Left hindlimb (tissue), 1 donor: Measurements from ENCODE around the gene TCTA.

ENCODE experiments used
- DNase-seq: peaks from one replicate; pipeline ENCODE4 v3.0.0-alpha.2; 2018

The TCTA gene

DNA sequence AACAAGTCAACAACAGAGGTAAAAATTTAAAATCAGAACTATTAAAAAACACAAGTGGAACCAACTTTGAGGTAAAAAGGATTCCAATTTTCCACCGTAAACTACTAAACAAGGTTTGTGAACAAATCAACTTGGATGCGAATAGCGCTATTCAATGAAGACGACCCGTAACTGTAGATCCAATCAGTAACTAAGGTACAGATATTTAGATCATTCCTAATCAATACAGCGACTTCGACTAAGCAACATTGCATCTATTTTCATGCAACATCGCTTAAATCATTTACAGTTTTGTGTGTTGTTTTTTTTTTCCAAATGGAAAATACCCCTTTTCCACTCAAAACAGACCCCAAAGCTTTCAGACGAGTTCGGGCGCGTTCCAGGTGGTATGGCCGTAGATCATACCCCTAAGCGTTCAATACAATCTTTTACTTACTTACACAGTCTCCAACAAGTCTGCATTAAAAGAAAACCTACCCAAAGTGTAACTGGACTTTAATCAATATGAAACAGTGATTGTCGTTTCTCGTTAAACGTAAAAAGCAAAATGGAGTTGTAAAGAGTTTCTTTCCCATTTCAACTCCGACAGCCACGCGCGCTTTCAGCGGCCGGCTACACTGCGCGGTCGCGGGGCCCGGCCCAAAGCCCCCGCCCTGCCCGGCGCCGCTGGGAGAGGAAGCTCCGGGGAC is 1.2 kb upstream of the TCTA start:
- DNase-seq: no peak

DNA sequence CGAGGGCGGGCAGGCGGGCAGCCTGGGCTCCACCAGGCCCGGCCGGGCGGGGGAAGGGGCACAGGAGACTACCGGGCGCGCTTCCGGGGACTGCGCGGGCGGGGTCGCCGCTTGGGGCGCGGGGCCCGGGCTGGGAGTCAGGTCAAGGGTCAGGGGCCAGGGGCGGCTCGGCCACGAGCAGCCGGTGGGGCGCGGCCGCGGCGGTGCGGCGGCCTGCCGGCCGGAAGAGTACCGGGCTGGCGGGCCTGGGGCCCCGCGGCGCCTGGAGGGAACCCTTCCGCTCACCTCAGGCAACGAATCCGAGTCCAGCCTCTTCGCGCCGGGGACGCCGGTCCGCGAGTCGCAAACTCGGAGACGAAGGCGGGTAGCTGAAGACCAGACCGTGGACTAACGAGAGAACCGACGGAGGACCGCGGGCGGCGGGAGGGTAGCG is 672 bp upstream of the TCTA start:
- DNase-seq: peak; percentile 65

GRCh38 chr3:49412632-49413337 is 562 bp downstream of the TCTA start:
- DNase-seq: no peak

DNA sequence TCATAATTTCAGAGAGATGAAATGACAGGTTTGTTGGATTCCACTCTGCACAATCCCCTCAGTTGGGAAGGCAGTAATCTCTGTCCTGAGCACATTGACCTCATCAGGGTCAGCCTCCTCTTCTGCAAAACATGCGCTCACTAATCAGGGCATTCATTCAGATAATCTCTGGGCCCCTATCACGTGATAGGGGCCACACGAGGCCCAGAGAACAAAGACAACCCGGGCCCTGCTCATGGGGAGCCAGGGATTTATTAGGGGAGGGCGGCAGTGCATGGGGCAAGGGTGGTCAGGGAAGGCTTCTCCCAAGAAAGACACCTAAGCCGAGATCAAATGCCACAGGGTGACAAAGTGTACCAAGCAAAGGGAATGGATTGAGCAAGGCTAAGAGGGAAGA is 1.1 kb downstream of the TCTA start:
- no peak for DNase-seq

- DNase-seq: no peak
These were observed 2.5 kb downstream of the TCTA start for GRCh38 chr3:49414753-49415152.

DNA sequence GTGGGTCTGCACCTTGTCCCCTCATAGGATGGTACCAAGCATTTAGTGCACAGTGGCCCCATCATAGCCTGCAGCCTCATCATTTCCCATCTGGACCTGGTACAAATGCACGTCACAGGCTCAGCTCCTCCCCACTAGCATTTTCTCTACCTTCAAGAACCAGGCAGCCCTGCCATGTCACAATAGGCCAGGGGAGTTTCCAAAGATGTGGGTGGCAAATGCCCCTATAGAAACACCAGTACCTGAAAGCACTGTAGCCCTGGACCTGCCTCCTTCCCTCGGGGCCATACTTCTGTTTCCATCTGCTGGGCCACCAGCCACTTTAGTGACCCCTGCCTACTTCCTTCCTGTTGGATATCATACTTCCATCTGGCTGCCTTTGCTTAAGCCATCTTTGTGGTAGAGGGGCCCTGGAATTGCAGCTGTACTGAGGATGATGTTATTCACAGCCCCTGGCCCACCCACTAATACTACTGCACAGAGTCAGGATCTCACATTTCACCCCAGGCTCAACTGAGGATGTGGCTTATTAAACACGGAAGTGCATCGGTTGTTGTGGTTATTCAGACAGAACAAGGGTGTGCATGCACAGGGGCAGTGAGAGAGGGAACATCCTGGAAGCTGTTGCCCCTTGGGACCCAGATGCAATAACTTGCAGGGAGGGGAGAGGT is 3.8 kb downstream of the TCTA start:
- no peak for DNase-seq

DNA sequence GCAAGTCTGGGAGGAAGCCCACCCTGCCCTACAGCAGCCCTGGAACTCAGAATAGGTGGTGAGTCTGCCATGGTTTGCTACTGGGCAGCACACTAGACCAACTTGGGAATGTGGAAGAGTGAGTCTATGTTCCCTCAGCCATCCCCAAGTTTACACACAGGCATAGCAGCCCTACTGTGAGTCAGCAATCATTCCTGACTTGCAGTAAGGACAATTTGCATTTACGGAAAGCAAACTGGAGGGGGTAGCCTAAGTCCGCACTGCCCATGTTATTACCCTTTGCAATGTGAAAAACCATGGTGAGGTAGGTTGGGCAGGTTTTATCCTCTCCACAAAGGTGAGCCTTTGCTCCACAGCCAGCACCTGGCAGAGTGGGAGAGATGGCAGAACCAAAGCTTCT is 4.6 kb downstream of the TCTA start:
- DNase-seq: no peak

- no peak for DNase-seq
These were observed 5.4 kb downstream of the TCTA start for GRCh38 chr3:49417516-49418120.

DNA sequence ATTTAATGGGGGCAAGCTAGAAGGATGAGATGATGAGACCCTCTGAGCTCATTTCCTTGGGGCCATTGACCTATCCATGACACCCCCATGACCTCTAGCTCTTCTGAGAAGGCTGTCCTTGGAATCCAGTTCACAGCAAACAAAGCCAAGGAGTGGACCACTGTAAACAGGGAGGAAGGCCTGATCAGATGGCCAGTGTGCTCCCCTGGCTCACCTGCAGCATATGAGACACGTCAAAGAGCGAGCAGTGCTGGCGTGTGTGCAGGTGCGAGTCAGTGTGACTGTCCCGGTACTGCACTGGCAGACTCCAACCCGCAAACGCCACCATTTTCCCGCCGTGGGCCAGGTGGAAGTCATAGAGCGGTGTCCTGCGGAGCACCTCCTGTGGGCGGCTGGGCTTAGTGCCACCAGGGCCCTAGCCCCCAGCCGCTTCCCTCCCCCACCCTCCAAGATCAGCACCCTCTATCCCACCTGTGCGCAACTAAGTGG is 9.7 kb downstream of the TCTA start:
- DNase-seq: no peak

GRCh38 chr3:49422379-49423248 is 10.4 kb downstream of the TCTA start, which contains the start of gene AMT:
Gene AMT (minus strand): TSS chr3:49422473. CDS start chr3:49422450, 23 bp downstream.
- peak; percentile 70 for DNase-seq

- DNase-seq: no peak
These were observed 12.6 kb downstream of the TCTA start for GRCh38 chr3:49424816-49425215.

GRCh38 chr3:49427586-49427985 is 15.4 kb downstream of the TCTA start:
- no peak for DNase-seq

- DNase-seq: no peak
These were observed 16.5 kb downstream of the TCTA start for GRCh38 chr3:49428752-49429080.

DNA sequence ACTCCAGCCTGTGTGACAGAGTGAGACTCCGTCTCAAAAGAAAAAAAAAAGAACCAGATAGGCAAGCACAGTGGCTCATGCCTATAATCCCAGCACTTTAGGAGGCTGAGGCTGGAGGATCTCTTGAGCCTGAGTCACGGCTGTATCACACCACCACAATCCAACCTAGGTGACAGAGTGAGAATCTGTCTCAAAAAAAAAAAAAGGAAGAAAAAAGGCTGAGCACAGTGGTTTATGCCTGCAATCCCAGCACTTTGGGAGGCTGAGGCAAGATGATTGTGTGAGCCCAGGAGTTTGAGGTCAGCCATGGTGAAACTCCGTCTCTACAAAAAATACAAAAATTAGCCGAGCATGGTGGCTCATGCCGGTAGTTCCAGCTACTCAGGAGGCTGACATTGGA is 22.5 kb downstream of the TCTA start:
- DNase-seq: no peak

GRCh38 chr3:49445391-49445790 is 33.2 kb downstream of the TCTA start:
- no peak for DNase-seq

GRCh38 chr3:49453621-49454020 is 41.4 kb downstream of the TCTA start:
- DNase-seq: no peak

- DNase-seq: no peak
These were observed 42.2 kb downstream of the TCTA start for GRCh38 chr3:49454458-49454857.

DNA sequence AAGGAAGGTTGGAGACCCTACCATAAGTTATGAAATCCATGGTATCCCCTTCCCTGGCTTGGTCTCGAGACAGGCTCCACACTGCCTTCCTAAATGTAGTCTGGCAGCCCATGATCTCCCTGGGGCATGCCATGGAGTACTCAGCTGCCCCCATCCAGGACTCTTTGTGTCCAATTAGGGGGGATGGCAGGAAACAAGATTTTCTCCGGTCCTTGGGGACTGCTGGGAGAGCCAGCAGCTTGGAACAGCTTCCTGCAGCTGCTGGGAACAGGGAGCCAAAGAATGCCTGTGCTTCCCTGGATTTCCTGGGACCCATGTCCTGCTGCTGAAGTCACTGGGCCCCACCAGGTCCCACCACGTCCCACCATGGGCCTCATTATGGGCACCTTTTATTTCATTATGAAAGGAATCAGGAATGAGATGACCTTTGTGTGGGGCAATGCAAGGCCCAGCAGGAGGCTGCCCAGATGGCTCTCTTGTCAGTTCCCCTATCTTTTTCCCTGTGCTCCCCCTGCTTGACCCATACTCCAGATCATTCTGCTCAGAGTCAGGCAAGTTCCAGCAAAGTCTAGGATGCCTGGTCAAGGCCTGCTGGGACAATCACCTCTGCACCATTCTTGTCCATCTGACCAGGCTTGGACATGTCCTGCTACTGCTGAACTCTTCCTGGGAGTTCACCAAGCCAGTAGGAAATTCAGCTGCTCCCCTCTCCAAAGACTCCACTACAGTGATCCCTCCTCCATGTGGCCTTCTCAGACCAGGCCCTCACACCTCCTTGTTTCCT is 42.9 kb downstream of the TCTA start:
- peak; percentile 45 for DNase-seq

GRCh38 chr3:49456466-49456865 is 44.2 kb downstream of the TCTA start:
- DNase-seq: no peak

GRCh38 chr3:49460188-49460890 is 48.1 kb downstream of the TCTA start:
- no peak for DNase-seq

DNA sequence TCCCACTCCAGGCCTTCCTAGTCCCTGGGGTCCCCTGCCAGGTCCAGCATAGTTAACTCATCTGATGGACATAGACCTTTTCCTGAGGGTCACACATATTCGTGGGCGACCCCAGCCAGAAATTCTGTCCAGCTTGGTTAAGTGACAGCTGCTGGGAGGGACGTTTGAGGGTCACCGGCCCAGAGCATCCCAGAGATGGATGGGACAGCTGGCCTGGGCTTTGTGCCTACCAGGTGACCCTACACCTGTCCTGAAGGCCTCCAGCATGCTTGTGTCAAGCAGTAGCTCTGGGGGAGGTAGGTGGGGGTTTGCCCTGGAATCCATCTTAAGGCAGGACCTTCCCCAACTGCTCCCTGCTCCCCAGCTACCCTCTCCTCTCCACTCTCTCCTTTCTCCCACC is 48.7 kb downstream of the TCTA start:
- DNase-seq: no peak
